H9 (cell line): ENCODE data around the gene VMAC. TPM values are rescaled to one million over a fixed set of nuclear protein-coding genes. Genes with fewer than 3 reads are reported as not detected.

ENCODE experiments used
- DNase-seq: peaks from one replicate; pipeline ENCODE4 v3.0.0-alpha.2; 2017
- H2AFZ ChIP-seq: one replicate; pipeline ENCODE4 v1.6.1; 2013; ENCODE audit warnings: mild to moderate bottlenecking, low read length, control low read depth, moderate library complexity
- H2AK5ac ChIP-seq: 2 replicates; pipeline ENCODE4 v1.6.1; 2013; ENCODE audit warnings: low read length, control low read depth, mixed read lengths; ENCODE audit not compliant: insufficient read length
- H2BK120ac ChIP-seq: one replicate; pipeline ENCODE4 v1.6.1; 2013; ENCODE audit warnings: low read depth, mild to moderate bottlenecking, low read length, control low read depth, inconsistent platforms; ENCODE audit not compliant: poor library complexity, severe bottlenecking
- H2BK12ac ChIP-seq: 2 replicates; pipeline ENCODE4 v1.6.1; 2013; ENCODE audit warnings: low read length, control low read depth, mixed read lengths, low read depth; ENCODE audit not compliant: insufficient read length
- H2BK15ac ChIP-seq: 2 replicates; pipeline ENCODE4 v1.6.1; 2013; ENCODE audit warnings: low read depth, low read length, control low read depth
- H2BK20ac ChIP-seq: one replicate; pipeline ENCODE4 v1.6.1; 2013; ENCODE audit warnings: low read depth, mild to moderate bottlenecking, low read length, control low read depth, inconsistent platforms; ENCODE audit not compliant: poor library complexity, severe bottlenecking
- H2BK5ac ChIP-seq: 2 replicates; pipeline ENCODE4 v1.6.1; 2013; ENCODE audit warnings: low read length, control low read depth, mixed read lengths; ENCODE audit not compliant: insufficient read length
- H3K14ac ChIP-seq: 2 replicates; pipeline ENCODE4 v1.6.1; 2013; ENCODE audit warnings: low read length, control low read depth; ENCODE audit not compliant: insufficient read depth
- H3K18ac ChIP-seq: 2 replicates; pipeline ENCODE4 v1.6.1; 2013; ENCODE audit warnings: low read depth, mild to moderate bottlenecking, mixed read lengths, low read length, control low read depth; ENCODE audit not compliant: insufficient read length
- H3K23ac ChIP-seq: 2 replicates; pipeline ENCODE4 v1.6.1; 2013; ENCODE audit warnings: low read length, control low read depth, mixed read lengths, low read depth; ENCODE audit not compliant: insufficient read length
- H3K23me2 ChIP-seq: 2 replicates; pipeline ENCODE4 v1.6.1; 2013; ENCODE audit warnings: low read depth, mild to moderate bottlenecking, mixed read lengths, low read length, control low read depth; ENCODE audit not compliant: insufficient read length, poor library complexity, severe bottlenecking
- H3K27ac ChIP-seq: 2 replicates; pipeline ENCODE4 v1.5.1; 2013; ENCODE audit warnings: low read length, control low read depth, mixed read lengths, low read depth; ENCODE audit not compliant: insufficient read length
- H3K27me3 ChIP-seq: 2 replicates; pipeline ENCODE4 v1.6.1; 2013; ENCODE audit warnings: low read length, control low read depth, inconsistent platforms; ENCODE audit not compliant: insufficient read depth
- H3K4ac ChIP-seq: 2 replicates; pipeline ENCODE4 v1.6.1; 2013; ENCODE audit warnings: low read depth, mild to moderate bottlenecking, control low read depth, inconsistent platforms, low read length, moderate library complexity
- H3K4me1 ChIP-seq: 2 replicates; pipeline ENCODE4 v1.6.1; 2013; ENCODE audit warnings: low read length, control low read depth, inconsistent platforms; ENCODE audit not compliant: insufficient read depth
- H3K4me2 ChIP-seq: 2 replicates; pipeline ENCODE4 v1.6.1; 2013; ENCODE audit warnings: low read length, control low read depth, mixed read lengths; ENCODE audit not compliant: insufficient read length, insufficient read depth
- H3K56ac ChIP-seq: 2 replicates; pipeline ENCODE4 v1.6.1; 2013; ENCODE audit warnings: low read depth, mild to moderate bottlenecking, mixed read lengths, low read length, control low read depth; ENCODE audit not compliant: insufficient read length
- H3K79me1 ChIP-seq: 2 replicates; pipeline ENCODE4 v1.6.1; 2013; ENCODE audit warnings: low read depth, mild to moderate bottlenecking, moderate library complexity, low read length, control low read depth, inconsistent platforms; ENCODE audit not compliant: insufficient read depth, poor library complexity, severe bottlenecking
- H3K79me2 ChIP-seq: 2 replicates; pipeline ENCODE4 v1.6.1; 2013; ENCODE audit warnings: low read length, control low read depth, inconsistent platforms; ENCODE audit not compliant: insufficient read depth
- H3K9ac ChIP-seq: 2 replicates; pipeline ENCODE4 v1.6.1; 2013; ENCODE audit warnings: low read length, control low read depth, mixed read lengths; ENCODE audit not compliant: insufficient read length; ENCODE audit errors: extremely low read depth
- H3K9me3 ChIP-seq: one replicate; pipeline ENCODE4 v1.6.1; 2013; ENCODE audit warnings: low read depth, low read length, inconsistent platforms; ENCODE audit not compliant: control insufficient read depth
- H3T11ph ChIP-seq: one replicate; pipeline ENCODE4 v1.6.1; 2013; ENCODE audit warnings: mild to moderate bottlenecking, low read length, control low read depth, inconsistent platforms
- H4K20me1 ChIP-seq: one replicate; pipeline ENCODE4 v1.6.1; 2013; ENCODE audit not compliant: control insufficient read depth, insufficient read length, insufficient read depth
- H4K5ac ChIP-seq: 2 replicates; pipeline ENCODE4 v1.6.1; 2013; ENCODE audit warnings: low read depth, mild to moderate bottlenecking, mixed read lengths, low read length, control low read depth; ENCODE audit not compliant: insufficient read length
- H4K8ac ChIP-seq: replicated peaks from 2 replicates; pipeline ENCODE4 v1.6.1; 2013; ENCODE audit warnings: low read length, control low read depth, mixed read lengths, low read depth; ENCODE audit not compliant: insufficient read length
- H4K91ac ChIP-seq: 2 replicates; pipeline ENCODE4 v1.6.1; 2013; ENCODE audit warnings: low read depth, mild to moderate bottlenecking, moderate library complexity, mixed read lengths, low read length, control low read depth; ENCODE audit not compliant: insufficient read length
- H3K27ac Mint-ChIP-seq, 3 experiments: 2 replicates in 2 of 3; 3 replicates in 1 of 3; pipeline ENCODE4 v1.8.0; 2020 to 2021; ENCODE audit warnings: mixed read lengths in 3 of 3, mild to moderate bottlenecking in 1 of 3, moderate library complexity in 1 of 3
- H3K27me3 Mint-ChIP-seq: 2 replicates; pipeline ENCODE4 v1.8.0; 2021; ENCODE audit warnings: low read depth, mild to moderate bottlenecking, moderate library complexity, mixed read lengths
- H3K36me3 Mint-ChIP-seq, 3 experiments: 2 replicates in 2 of 3; 3 replicates in 1 of 3; pipeline ENCODE4 v1.8.0; 2020 to 2021; ENCODE audit warnings: low read depth in 3 of 3, mixed read lengths in 3 of 3; ENCODE audit not compliant: insufficient read depth in 1 of 3
- H3K4me1 Mint-ChIP-seq, 2 experiments: 2 replicates each; pipeline ENCODE4 v1.8.0; 2020; ENCODE audit warnings: mixed read lengths in 2 of 2
- H3K4me3 Mint-ChIP-seq, 2 experiments: 2 replicates in 1 of 2; 3 replicates in 1 of 2; pipeline ENCODE4 v1.8.0; 2020 to 2021; ENCODE audit warnings: mild to moderate bottlenecking in 2 of 2, mixed read lengths in 2 of 2, moderate library complexity in 1 of 2
- H3K9me3 Mint-ChIP-seq, 2 experiments: 2 replicates in 1 of 2; 3 replicates in 1 of 2; pipeline ENCODE4 v1.8.0; 2020; ENCODE audit warnings: mild to moderate bottlenecking in 2 of 2, mixed read lengths in 2 of 2, moderate library complexity in 1 of 2
- WGBS: extraction: QIAGEN DNeasy Blood & Tissue Kit; methylation state at CpG from one replicate; pipeline ENCODE4 v1.1.7; 2013; ENCODE audit warnings: missing lambda C conversion rate, low lambda C conversion rate, mixed read lengths; ENCODE audit not compliant: insufficient read length; ENCODE audit errors: extremely low coverage; 5-methylcytosine and 5-hydroxymethylcytosine counted together
- total RNA-seq: library from RNA; stranded (reverse); gene quantifications from 2 replicates; pipeline ENCODE4 v1.2.1, GENCODE V29; 2021
- TF ChIP-seq, protein P1 (sequence below): fragments of 200-600 bp; sonication (generic); conservative IDR thresholded peaks from 3 replicates; pipeline ENCODE4 v1.8.0; 2021; ENCODE audit warnings: antibody characterized with exemption, mild to moderate bottlenecking

Gene VMAC
- total RNA-seq, 1 experiment from 2014 or later, result 2.2 TPM

DNA sequence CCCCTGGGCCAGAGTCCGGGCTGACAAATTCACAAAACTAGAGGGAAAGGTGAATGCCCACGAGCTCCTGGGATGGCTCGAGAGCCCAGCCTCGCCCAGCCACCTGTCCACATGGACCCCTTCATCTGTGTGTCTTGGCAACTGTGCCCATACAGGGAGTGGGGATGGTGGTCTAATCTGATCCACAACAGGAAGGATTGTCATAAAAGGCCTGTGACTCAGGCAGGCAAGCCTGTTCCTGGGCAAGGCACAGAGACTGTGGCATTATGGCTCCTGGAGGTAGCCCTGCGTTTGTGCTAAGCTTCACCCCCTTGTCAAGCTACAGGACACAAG lies 29.4 kb downstream of the VMAC start:
- no peaks in the 10 kb centered on the region for H3K4me1 ChIP-seq
- no peak overlapping the region for H3K56ac ChIP-seq
- H2BK20ac ChIP-seq, result no peak overlapping the region
- H3K4me3 Mint-ChIP-seq, result no peak overlapping the region
- no peak overlapping the region for H3K9ac ChIP-seq
- no peaks in the 10 kb centered on the region for H4K20me1 ChIP-seq
- no peaks in the 10 kb centered on the region for H3K23me2 ChIP-seq
- no peak overlapping the region for H2BK5ac ChIP-seq
- H2BK12ac ChIP-seq, result no peak overlapping the region
- H2AK5ac ChIP-seq, result no peak overlapping the region
- no peak overlapping the region for H3K27ac ChIP-seq
- no peak overlapping the region for H3T11ph ChIP-seq
- no peak overlapping the region for H4K91ac ChIP-seq
- H3K23ac ChIP-seq, result no peak overlapping the region
- DNase-seq, result no peak
- no peaks in the 10 kb centered on the region; the same call in 1 of the 2 replicates for H3K27me3 Mint-ChIP-seq
- TF ChIP-seq, protein P1, sequence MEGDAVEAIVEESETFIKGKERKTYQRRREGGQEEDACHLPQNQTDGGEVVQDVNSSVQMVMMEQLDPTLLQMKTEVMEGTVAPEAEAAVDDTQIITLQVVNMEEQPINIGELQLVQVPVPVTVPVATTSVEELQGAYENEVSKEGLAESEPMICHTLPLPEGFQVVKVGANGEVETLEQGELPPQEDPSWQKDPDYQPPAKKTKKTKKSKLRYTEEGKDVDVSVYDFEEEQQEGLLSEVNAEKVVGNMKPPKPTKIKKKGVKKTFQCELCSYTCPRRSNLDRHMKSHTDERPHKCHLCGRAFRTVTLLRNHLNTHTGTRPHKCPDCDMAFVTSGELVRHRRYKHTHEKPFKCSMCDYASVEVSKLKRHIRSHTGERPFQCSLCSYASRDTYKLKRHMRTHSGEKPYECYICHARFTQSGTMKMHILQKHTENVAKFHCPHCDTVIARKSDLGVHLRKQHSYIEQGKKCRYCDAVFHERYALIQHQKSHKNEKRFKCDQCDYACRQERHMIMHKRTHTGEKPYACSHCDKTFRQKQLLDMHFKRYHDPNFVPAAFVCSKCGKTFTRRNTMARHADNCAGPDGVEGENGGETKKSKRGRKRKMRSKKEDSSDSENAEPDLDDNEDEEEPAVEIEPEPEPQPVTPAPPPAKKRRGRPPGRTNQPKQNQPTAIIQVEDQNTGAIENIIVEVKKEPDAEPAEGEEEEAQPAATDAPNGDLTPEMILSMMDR, result no peak
- H3K79me1 ChIP-seq, result no peaks in the 10 kb centered on the region
- H2BK15ac ChIP-seq, result no peak overlapping the region
- no peak overlapping the region for H4K8ac ChIP-seq
- no CpG with 5 or more reads among the region's 5 CpGs for WGBS
- H2BK120ac ChIP-seq, result no peak overlapping the region
- H3K27ac Mint-ChIP-seq, result no peak overlapping the region; a peak in 1 of 7 replicates
- H3K9me3 ChIP-seq, result no peaks in the 10 kb centered on the region
- H3K79me2 ChIP-seq, result no peaks in the 10 kb centered on the region
- H3K9me3 Mint-ChIP-seq, result no peaks in the 10 kb centered on the region
- no peak overlapping the region for H3K14ac ChIP-seq
- H3K36me3 Mint-ChIP-seq, result peaks cover 7 to 64% (median 53%) of the 10 kb centered on the region in 3 experiments; a peak in 6 of 7 replicates
- H3K4me1 Mint-ChIP-seq, result peaks cover 0 to 5% of the 10 kb centered on the region in 2 experiments; a peak in 1 of 4 replicates
- H3K4ac ChIP-seq, result no peak overlapping the region
- no peak overlapping the region for H3K4me2 ChIP-seq
- H2AFZ ChIP-seq, result no peak overlapping the region
- no peaks in the 10 kb centered on the region for H3K27me3 ChIP-seq
- no peak overlapping the region for H3K18ac ChIP-seq
- no peak overlapping the region for H4K5ac ChIP-seq
